Pancreas (tissue), 10 donors: Measurements from ENCODE around the gene TMX4. TPM values are rescaled to one million over a fixed set of nuclear protein-coding genes. Genes with fewer than 3 reads are reported as not detected.

ENCODE experiments used
- ATAC-seq, 4 donors: fragments of 200-7000 bp; cut with Tn5 transposase; one replicate each; pipeline versions ENCODE4 v1.8.0 to v1.9.1; 2020; ENCODE audit warnings: mild to moderate bottlenecking in 4 of 4, moderate library complexity in 4 of 4
- DNase-seq, 6 donors: peaks; one replicate each; pipeline ENCODE4 v3.0.0-alpha.2; 2020
- FAIRE-seq: peaks from 2 replicates; lab custom pipeline; 2012; peaks lifted over from hg19 to GRCh38; lab: Jason Lieb, UNC
- H3K27ac ChIP-seq, 4 donors: fragments of 200-600 bp; sonication (generic); 1 replicate in 3 of 4; 2 replicates in 1 of 4; pipeline versions ENCODE4 v1.5.0 to v1.8.0; 2020
- H3K27me3 ChIP-seq, 4 donors: fragments of 200-600 bp; one replicate each; pipeline ENCODE4 v1.8.0; 2021
- H3K36me3 ChIP-seq, 3 donors: fragments of 200-600 bp; sonication (generic) in 1 of 3; one replicate each; pipeline versions ENCODE4 v1.5.0 to v1.8.0; 2020 to 2021
- H3K4me1 ChIP-seq, 3 donors: fragments of 200-600 bp; one replicate each; pipeline ENCODE4 v1.8.0; 2021
- H3K4me3 ChIP-seq, 4 donors: fragments of 200-600 bp; sonication (generic) in 2 of 4; one replicate each; pipeline versions ENCODE4 v1.5.0 to v1.8.0; 2020 to 2021
- H3K9me3 ChIP-seq, 4 donors: fragments of 200-600 bp; one replicate each; pipeline ENCODE4 v1.8.0; 2021
- WGBS, 2 donors: extraction: QIAGEN DNeasy Blood & Tissue Kit; methylation state at CpG; one replicate each; pipeline ENCODE4 v1.1.7; 2013; 5-methylcytosine and 5-hydroxymethylcytosine counted together
- intact Hi-C, 3 donors: fragments of 100-400 bp; cut with DNase I; formaldehyde crosslinking; loops; one replicate each; pipeline versions ENCODE4 v1.11.1 to v1.14.2; 2022
- polyA plus RNA-seq, 2 donors: library from polyadenylated mRNA; stranded (reverse); fragments of 200-250 nt; gene quantifications; one replicate each; pipeline ENCODE4 v1.2.3, GENCODE V29; 2013
- total RNA-seq, 6 donors: library from RNA; stranded (reverse); fragmentation: NEBNext Ultra II Directional in 4 of 6; extraction: Animal tissue kit (Norgen Biotek cat#: 25700) in 4 of 6; gene quantifications; one replicate each; pipeline versions ENCODE4 v1.2.1 to v1.2.4, GENCODE V29; 2021 to 2023
- TF ChIP-seq, protein P1 (sequence below), 4 donors: fragments of 200-600 bp; sonication (generic) in 3 of 4; IDR thresholded peaks; one replicate each; pipeline versions ENCODE4 v1.5.0 to v1.8.0; 2021; ENCODE audit warnings: antibody characterized with exemption in 4 of 4
- donor health status: healthy with polysubstance abuse.
- donor health status: DM: no; HTN: no; CAD: no; lungs with moderate emphysema.
- donor health status: DM: no; HTN: no; CAD: no.
- donor health status: control.
- donor health status: control.
- donor health status: Bipolar disorder and iron deficiency.
- donor health status: DM: yes; HTN: yes; CAD: no.
- donor health status: DM: no; HTN: no; CAD: no.
- donor health status: DM: no; HTN: no; CAD: no.
- donor health status: DM: yes; HTN: yes; CAD: no.

TMX4 gene
- total and polyA plus RNA-seq, 8 donors = 5.6 to 31.6 (median 23.9) TPM

GRCh38 chr20:7950387-7950786 lies 69.2 kb downstream of the TMX4 start:
- TF ChIP-seq, protein P1, sequence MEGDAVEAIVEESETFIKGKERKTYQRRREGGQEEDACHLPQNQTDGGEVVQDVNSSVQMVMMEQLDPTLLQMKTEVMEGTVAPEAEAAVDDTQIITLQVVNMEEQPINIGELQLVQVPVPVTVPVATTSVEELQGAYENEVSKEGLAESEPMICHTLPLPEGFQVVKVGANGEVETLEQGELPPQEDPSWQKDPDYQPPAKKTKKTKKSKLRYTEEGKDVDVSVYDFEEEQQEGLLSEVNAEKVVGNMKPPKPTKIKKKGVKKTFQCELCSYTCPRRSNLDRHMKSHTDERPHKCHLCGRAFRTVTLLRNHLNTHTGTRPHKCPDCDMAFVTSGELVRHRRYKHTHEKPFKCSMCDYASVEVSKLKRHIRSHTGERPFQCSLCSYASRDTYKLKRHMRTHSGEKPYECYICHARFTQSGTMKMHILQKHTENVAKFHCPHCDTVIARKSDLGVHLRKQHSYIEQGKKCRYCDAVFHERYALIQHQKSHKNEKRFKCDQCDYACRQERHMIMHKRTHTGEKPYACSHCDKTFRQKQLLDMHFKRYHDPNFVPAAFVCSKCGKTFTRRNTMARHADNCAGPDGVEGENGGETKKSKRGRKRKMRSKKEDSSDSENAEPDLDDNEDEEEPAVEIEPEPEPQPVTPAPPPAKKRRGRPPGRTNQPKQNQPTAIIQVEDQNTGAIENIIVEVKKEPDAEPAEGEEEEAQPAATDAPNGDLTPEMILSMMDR (IDR thresholded peaks at IDR 0.05) = no peak
- WGBS, 2 donors = 73 to 82% methylated on average over 1 of the region's 1 CpG
- no peak for DNase-seq
- Histone ChIP-seq H3K27ac (no peak overlapping the region), H3K9me3 (no peaks in the 10 kb centered on the region), H3K36me3 (no peaks in the 10 kb centered on the region), H3K4me3 (no peak overlapping the region), H3K27me3 (no peaks in the 10 kb centered on the region), H3K4me1 (no peaks in the 10 kb centered on the region)
- ATAC-seq = no peak
- intact Hi-C loops = no loop called here
- FAIRE-seq = no peak

DNA sequence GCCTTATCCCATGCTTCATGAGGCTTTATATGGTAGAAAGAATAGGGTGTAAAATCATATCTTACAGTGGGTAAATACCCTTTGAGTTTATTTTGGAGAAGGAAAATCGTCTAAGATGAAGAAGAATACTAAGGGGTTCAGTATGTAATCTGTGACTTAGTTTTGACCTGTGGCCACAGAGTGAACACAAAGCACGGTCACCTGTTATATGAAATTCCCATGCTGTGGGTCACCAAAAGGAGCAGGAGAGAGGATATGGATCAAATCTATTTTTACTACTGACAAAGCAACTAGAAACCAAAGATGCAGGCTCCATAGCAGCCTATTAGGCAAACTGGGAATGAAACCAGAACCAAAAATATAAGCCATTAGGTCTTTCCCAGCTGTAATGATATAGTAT lies 75.7 kb downstream of the TMX4 start:
- intact Hi-C loops = no loop called here
- Histone ChIP-seq H3K4me1 (peaks cover 0 to 12% (median 12%) of the 10 kb centered on the region in 3 donors), H3K36me3 (no peaks in the 10 kb centered on the region), H3K27ac (no peak overlapping the region), H3K27me3 (no peaks in the 10 kb centered on the region), H3K9me3 (no peaks in the 10 kb centered on the region), H3K4me3 (no peak overlapping the region)
- ATAC-seq (no peak), DNase-seq (no peak), FAIRE-seq (no peak)
- TF ChIP-seq, protein P1 (IDR thresholded peaks at IDR 0.05) = no peak
- WGBS, 2 donors = 20 to 21% methylated on average over 2 of the region's 2 CpGs

DNA sequence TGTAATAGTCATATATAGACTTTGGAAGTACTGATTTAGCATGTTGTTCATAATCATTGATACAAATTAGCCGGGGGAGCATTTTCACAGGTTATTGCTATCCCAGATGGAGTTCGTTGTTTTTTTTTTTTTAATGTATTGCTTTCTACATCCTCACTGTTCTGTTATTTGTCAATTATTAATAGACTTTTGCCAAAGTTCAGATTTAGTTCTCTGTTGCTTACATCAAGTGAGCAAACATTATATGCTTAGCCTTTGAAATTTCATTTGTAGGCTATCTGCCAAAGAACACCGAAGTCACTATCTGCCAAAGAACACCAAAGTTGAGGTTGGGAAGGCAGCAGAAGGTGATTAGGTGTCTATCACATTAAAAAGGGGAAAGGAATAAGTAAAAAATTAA lies 79.2 kb downstream of the TMX4 start, which contains the start of gene HAO1:
TSS of gene HAO1 (minus strand) at position 118 of the 400 bp plus-strand sequence. CDS start at position 82, 36 bp downstream.
- H3K27ac ChIP-seq = no peak within 1 kb of the TSS
- ATAC-seq (peak; percentile 33 to 78 (median 52)), FAIRE-seq (no peak), DNase-seq (no peak)
- H3K36me3 ChIP-seq = no peaks in the 10 kb centered on the region
- H3K27me3 ChIP-seq = no peaks in the 10 kb centered on the region
- intact Hi-C loops = no loop called here
- peaks cover 0 to 12% (median 12%) of the 10 kb centered on the region in 3 donors for H3K4me1 ChIP-seq
- WGBS, 2 donors = 18 to 23% methylated on average over 3 of the region's 3 CpGs
- no peaks in the 10 kb centered on the region for H3K9me3 ChIP-seq
- TF ChIP-seq, protein P1 (IDR thresholded peaks at IDR 0.05) = no peak
- H3K4me3 ChIP-seq = no peak within 1 kb of the TSS

DNA sequence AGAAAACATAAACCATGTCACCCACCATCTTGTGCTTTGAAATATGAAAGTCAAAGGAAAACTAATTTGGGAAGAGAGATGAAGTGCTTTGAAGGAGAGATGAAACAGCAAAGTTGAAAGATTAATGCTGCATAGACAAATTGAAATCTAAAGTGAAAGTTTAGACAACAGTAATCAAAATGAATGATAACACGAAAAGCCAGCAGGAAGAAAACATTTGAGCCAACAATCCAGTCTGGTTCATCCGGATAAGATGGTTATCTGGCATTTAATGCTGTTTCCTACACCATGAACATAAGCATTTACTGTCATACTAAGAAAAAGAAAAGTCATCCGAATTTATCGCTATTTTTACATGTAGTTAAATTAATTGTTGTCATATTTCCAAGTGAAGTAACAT lies 79.9 kb downstream of the TMX4 start:
- Histone ChIP-seq H3K36me3 (no peaks in the 10 kb centered on the region), H3K4me1 (peaks cover 0 to 12% (median 12%) of the 10 kb centered on the region in 3 donors), H3K27ac (no peak overlapping the region), H3K4me3 (no peak overlapping the region), H3K9me3 (no peaks in the 10 kb centered on the region), H3K27me3 (no peaks in the 10 kb centered on the region)
- intact Hi-C loops = no loop called here
- FAIRE-seq (no peak), DNase-seq (no peak), ATAC-seq (no peak)
- WGBS, 2 donors = 55 to 61% methylated on average over 4 of the region's 4 CpGs
- TF ChIP-seq, protein P1 (IDR thresholded peaks at IDR 0.05) = no peak

DNA sequence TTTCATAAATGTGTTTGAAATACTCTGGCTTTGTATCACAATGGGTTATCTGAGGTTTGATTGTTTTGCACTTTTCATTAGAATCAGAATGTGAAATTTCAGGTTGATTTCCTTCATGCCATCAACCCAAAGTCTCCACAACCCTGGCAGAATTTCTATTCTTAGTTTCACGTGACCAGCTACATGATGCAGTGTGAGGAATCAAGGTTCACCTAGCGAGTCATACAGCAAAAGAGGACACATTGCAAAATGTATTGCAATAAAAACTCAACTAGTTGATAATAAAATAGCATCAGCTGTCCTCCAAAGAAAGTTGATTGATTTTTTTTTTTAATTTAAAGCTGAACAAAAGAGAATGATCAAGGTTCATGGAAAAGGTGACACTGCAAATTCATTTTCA lies 81.5 kb downstream of the TMX4 start:
- no peak for FAIRE-seq
- Histone ChIP-seq H3K9me3 (no peaks in the 10 kb centered on the region), H3K4me1 (peaks cover 0 to 12% (median 12%) of the 10 kb centered on the region in 3 donors), H3K27me3 (no peaks in the 10 kb centered on the region), H3K4me3 (no peak overlapping the region), H3K27ac (no peak overlapping the region), H3K36me3 (no peaks in the 10 kb centered on the region)
- intact Hi-C loops = no loop called here
- no peak for ATAC-seq
- no peak for DNase-seq
- TF ChIP-seq, protein P1 (IDR thresholded peaks at IDR 0.05) = no peak
- WGBS, 2 donors = 87 to 88% methylated on average over 2 of the region's 2 CpGs
